SK-N-SH treated with all-trans-retinoic acid at 6 μM for 48 hours (cell line): ENCODE data around the gene RASSF1.

ENCODE experiments used
- ATAC-seq: fragments of 200-7000 bp; cut with Tn5 transposase; 3 replicates; pipeline ENCODE4 v1.9.1; 2020; ENCODE audit warnings: mild to moderate bottlenecking, moderate library complexity
- ARNTL ChIP-seq: fragments of 450-650 bp; formaldehyde crosslinking; IDR thresholded peaks from 2 replicates; pipeline ENCODE4 v1.5.0; 2020; ENCODE audit warnings: low read depth, mild to moderate bottlenecking, moderate library complexity, borderline replicate concordance
- BACH2 ChIP-seq: fragments of 250-450 bp; sonication (Bioruptor Pico); IDR thresholded peaks from 2 replicates; pipeline ENCODE4 v1.9.0; 2021; ENCODE audit warnings: mild to moderate bottlenecking, borderline replicate concordance
- CSDC2 ChIP-seq: fragments of 250-450 bp; sonication (Bioruptor Pico); IDR thresholded peaks from 2 replicates; pipeline ENCODE4 v1.5.0; 2020; ENCODE audit warnings: mild to moderate bottlenecking, moderate library complexity
- ESRRG ChIP-seq: fragments of 250-450 bp; sonication (Bioruptor Pico); IDR thresholded peaks from 2 replicates; pipeline ENCODE4 v1.6.1; 2021; ENCODE audit warnings: mild to moderate bottlenecking
- GLIS3 ChIP-seq: fragments of 250-450 bp; sonication (Bioruptor Pico); IDR thresholded peaks from 2 replicates; pipeline ENCODE4 v1.5.0; 2020; ENCODE audit warnings: mild to moderate bottlenecking, moderate library complexity
- ISL1 ChIP-seq: fragments of 250-450 bp; sonication (Bioruptor Pico); IDR thresholded peaks from 2 replicates; pipeline ENCODE4 v2.1.2; 2022; ENCODE audit warnings: mild to moderate bottlenecking, moderate library complexity
- OSR1 ChIP-seq: fragments of 250-450 bp; sonication (Bioruptor Pico); IDR thresholded peaks from 2 replicates; pipeline ENCODE4 v1.8.0; 2022; ENCODE audit warnings: moderate library complexity, mild to moderate bottlenecking, inconsistent platforms
- PPARA ChIP-seq: fragments of 250-450 bp; sonication (Bioruptor Pico); IDR thresholded peaks from 2 replicates; pipeline ENCODE4 v1.5.0; 2020; ENCODE audit warnings: mild to moderate bottlenecking, borderline replicate concordance
- RARB ChIP-seq: fragments of 250-450 bp; sonication (Bioruptor Pico); IDR thresholded peaks from 2 replicates; pipeline ENCODE4 v1.8.0; 2021; ENCODE audit warnings: mild to moderate bottlenecking, moderate library complexity
- SNAI2 ChIP-seq: fragments of 250-450 bp; sonication (Bioruptor Pico); IDR thresholded peaks from 2 replicates; pipeline ENCODE4 v1.5.0; 2020; ENCODE audit warnings: mild to moderate bottlenecking, moderate library complexity
- TCF4 ChIP-seq: fragments of 250-450 bp; sonication (Bioruptor Pico); IDR thresholded peaks from 2 replicates; pipeline ENCODE4 v1.8.0; 2021; ENCODE audit warnings: mild to moderate bottlenecking, moderate library complexity, borderline replicate concordance
- TOX ChIP-seq: fragments of 250-450 bp; sonication (Bioruptor Pico); IDR thresholded peaks from 2 replicates; pipeline ENCODE4 v1.8.0; 2021; ENCODE audit warnings: mild to moderate bottlenecking, moderate library complexity, borderline replicate concordance
- ZC3H10 ChIP-seq: fragments of 250-450 bp; sonication (Bioruptor Pico); IDR thresholded peaks from 2 replicates; pipeline ENCODE4 v1.5.1; 2021; ENCODE audit warnings: mild to moderate bottlenecking, moderate library complexity
- ZFP3 ChIP-seq: fragments of 250-450 bp; sonication (Bioruptor Pico); IDR thresholded peaks from 2 replicates; pipeline ENCODE4 v1.5.0; 2020; ENCODE audit warnings: mild to moderate bottlenecking, moderate library complexity
- ZFP30 ChIP-seq: fragments of 450-650 bp; formaldehyde crosslinking; IDR thresholded peaks from 2 replicates; pipeline ENCODE4 v1.5.0; 2022; ENCODE audit warnings: mild to moderate bottlenecking, moderate library complexity
- ZNF565 ChIP-seq: fragments of 450-650 bp; formaldehyde crosslinking; conservative IDR thresholded peaks from 2 replicates; pipeline ENCODE4 v1.5.0; 2020; ENCODE audit warnings: low read depth, mild to moderate bottlenecking, moderate library complexity
- ZNF70 ChIP-seq: fragments of 450-650 bp; formaldehyde crosslinking; IDR thresholded peaks from 2 replicates; pipeline ENCODE4 v1.5.0; 2020; ENCODE audit warnings: mild to moderate bottlenecking, moderate library complexity
- ZNF8 ChIP-seq: fragments of 450-650 bp; formaldehyde crosslinking; IDR thresholded peaks from 2 replicates; pipeline ENCODE4 v1.5.0; 2020; ENCODE audit warnings: mild to moderate bottlenecking, moderate library complexity
- TF ChIP-seq, protein P1 (sequence below): fragments of 250-450 bp; sonication (Bioruptor Pico); IDR thresholded peaks from 2 replicates; pipeline ENCODE4 v1.5.0; 2020; ENCODE audit warnings: mild to moderate bottlenecking, moderate library complexity
- TF ChIP-seq, protein P2 (sequence below): fragments of 250-450 bp; sonication (Bioruptor Pico); IDR thresholded peaks from 2 replicates; pipeline ENCODE4 v1.5.1; 2021; ENCODE audit warnings: mild to moderate bottlenecking, moderate library complexity
- TF ChIP-seq, protein P3 (sequence below): fragments of 250-450 bp; sonication (Bioruptor Pico); IDR thresholded peaks from 2 replicates; pipeline ENCODE4 v1.5.1; 2020; ENCODE audit warnings: low read depth, mild to moderate bottlenecking, moderate library complexity
- TF ChIP-seq, protein P4 (sequence below): fragments of 250-450 bp; sonication (Bioruptor Pico); IDR thresholded peaks from 2 replicates; pipeline ENCODE4 v1.8.0; 2020; ENCODE audit warnings: mild to moderate bottlenecking, moderate library complexity, borderline replicate concordance
- TF ChIP-seq, protein P5 (sequence below): fragments of 250-450 bp; sonication (Bioruptor Pico); IDR thresholded peaks from 2 replicates; pipeline ENCODE4 v1.8.0; 2021; ENCODE audit warnings: low read depth, mild to moderate bottlenecking, moderate library complexity, borderline replicate concordance

RASSF1 gene

DNA sequence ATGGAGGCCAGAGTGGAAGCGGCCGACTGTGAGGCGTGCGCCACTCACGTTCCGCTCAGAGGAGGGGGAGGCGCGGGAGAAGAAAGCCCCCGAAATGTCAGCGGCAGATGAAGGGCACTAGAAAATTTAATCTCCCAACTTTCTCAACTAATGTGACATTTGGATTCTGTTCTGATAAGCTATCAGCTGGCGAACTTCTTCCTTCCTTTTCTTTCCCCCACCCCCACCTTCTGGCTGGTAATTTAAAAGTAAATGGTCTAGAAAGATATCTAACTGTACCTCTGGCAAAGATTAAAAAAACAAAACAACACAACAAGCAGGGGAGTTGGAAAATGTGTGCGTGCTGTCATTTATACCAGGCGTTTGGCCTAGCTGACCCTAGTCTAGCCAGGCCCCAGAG, 45.1 kb upstream of the RASSF1 start:
- ATAC-seq, result no peak
- TF ChIP-seq, protein P1, sequence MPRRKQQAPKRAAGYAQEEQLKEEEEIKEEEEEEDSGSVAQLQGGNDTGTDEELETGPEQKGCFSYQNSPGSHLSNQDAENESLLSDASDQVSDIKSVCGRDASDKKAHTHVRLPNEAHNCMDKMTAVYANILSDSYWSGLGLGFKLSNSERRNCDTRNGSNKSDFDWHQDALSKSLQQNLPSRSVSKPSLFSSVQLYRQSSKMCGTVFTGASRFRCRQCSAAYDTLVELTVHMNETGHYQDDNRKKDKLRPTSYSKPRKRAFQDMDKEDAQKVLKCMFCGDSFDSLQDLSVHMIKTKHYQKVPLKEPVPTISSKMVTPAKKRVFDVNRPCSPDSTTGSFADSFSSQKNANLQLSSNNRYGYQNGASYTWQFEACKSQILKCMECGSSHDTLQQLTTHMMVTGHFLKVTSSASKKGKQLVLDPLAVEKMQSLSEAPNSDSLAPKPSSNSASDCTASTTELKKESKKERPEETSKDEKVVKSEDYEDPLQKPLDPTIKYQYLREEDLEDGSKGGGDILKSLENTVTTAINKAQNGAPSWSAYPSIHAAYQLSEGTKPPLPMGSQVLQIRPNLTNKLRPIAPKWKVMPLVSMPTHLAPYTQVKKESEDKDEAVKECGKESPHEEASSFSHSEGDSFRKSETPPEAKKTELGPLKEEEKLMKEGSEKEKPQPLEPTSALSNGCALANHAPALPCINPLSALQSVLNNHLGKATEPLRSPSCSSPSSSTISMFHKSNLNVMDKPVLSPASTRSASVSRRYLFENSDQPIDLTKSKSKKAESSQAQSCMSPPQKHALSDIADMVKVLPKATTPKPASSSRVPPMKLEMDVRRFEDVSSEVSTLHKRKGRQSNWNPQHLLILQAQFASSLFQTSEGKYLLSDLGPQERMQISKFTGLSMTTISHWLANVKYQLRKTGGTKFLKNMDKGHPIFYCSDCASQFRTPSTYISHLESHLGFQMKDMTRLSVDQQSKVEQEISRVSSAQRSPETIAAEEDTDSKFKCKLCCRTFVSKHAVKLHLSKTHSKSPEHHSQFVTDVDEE (CRISPR knock-in tag), result 0 out of 2 replicates have a peak, but pooled peaks have one; percentile 36
- TF ChIP-seq ISL1 (CRISPR knock-in tag) (no peak), PPARA (CRISPR knock-in tag) (no peak)

DNA sequence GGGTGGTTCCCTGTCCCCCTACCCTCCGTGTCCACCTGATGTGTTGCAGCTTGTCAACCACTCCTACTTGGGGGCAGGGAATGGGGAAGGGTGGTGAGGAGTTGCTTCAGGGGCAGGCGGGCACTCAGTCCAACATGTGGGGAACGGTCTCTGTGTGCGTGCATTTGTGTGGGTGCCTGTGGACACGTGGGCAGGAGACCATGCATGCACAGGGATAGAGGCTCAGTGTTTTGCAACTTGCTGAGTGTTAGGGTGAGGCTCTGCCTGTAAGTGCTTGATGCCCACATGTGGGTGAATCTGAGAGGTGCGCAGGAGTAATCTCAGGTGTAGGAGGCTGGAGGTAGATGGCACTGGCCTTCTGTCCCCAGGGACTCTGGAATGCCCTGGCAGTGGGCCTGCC, 43.1 kb upstream of the RASSF1 start:
- no peak for ATAC-seq
- TF ChIP-seq, protein P2, sequence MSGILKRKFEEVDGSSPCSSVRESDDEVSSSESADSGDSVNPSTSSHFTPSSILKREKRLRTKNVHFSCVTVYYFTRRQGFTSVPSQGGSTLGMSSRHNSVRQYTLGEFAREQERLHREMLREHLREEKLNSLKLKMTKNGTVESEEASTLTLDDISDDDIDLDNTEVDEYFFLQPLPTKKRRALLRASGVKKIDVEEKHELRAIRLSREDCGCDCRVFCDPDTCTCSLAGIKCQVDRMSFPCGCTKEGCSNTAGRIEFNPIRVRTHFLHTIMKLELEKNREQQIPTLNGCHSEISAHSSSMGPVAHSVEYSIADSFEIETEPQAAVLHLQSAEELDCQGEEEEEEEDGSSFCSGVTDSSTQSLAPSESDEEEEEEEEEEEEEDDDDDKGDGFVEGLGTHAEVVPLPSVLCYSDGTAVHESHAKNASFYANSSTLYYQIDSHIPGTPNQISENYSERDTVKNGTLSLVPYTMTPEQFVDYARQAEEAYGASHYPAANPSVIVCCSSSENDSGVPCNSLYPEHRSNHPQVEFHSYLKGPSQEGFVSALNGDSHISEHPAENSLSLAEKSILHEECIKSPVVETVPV (CRISPR knock-in tag), result no peak
- no peak for TF ChIP-seq ZNF8 (CRISPR knock-in tag)
- no peak for TF ChIP-seq ZNF70 (CRISPR knock-in tag)

DNA sequence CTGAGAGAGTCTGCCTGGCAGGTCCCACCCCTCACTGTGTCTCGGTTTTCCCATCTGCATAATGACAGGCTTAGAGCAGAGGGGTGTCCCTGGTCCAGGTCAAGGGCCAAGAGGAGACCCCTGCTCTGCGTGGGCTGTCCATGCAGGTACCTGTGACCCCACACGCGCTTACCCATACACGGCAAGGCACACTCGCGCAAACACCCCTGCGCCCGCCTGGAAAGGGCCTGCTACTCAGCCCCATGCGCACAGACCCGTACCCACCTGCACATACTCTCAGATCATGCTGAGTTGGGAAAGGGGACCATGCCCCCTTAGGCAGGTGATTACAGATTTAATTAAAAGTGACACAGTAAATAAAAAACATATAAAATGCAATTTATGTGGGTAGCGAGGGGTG, 42.1 kb upstream of the RASSF1 start:
- TF ChIP-seq ARNTL (CRISPR knock-in tag) (no peak), TOX (no peak), BACH2 (CRISPR knock-in tag) (no peak), ZNF70 (CRISPR knock-in tag) (no peak), ISL1 (CRISPR knock-in tag) (no peak)
- no peak for ATAC-seq

DNA sequence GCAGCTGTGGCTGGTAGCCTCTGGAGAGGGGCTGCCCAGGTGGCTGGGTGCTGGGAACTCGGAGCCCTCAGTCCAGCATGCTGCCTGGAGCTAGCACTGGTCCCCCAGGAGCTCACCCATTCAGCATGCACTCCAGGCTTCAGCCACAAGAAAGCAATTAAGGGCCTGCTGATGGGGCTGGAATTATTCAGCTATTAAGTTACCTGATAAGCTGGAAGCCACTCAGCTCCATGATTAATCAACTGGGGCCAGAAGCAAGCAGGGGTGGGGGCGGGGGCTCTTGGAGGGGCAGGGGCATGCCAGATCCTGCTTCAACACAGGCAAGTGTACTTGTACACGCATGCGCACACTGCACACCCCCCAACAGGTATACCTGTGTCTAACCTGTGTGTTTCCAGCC, 40.7 kb upstream of the RASSF1 start:
- peak; percentile 48 for ATAC-seq
- TF ChIP-seq ZFP30 (CRISPR knock-in tag) (no peak), GLIS3 (CRISPR knock-in tag) (no peak), SNAI2 (CRISPR knock-in tag) (no peak), PPARA (CRISPR knock-in tag) (no peak), ZNF8 (CRISPR knock-in tag) (0 out of 2 replicates have a peak, but pooled peaks have one; percentile 15), TCF4 (peak; percentile 53; the same call in 1 of the 2 replicates), TOX (no peak), ZNF565 (CRISPR knock-in tag) (no peak), ARNTL (CRISPR knock-in tag) (no peak), ZC3H10 (no peak), OSR1 (CRISPR knock-in tag) (no peak), BACH2 (CRISPR knock-in tag) (no peak), ESRRG (CRISPR knock-in tag) (no peak), ISL1 (CRISPR knock-in tag) (no peak), CSDC2 (no peak), ZFP3 (CRISPR knock-in tag) (no peak), RARB (CRISPR knock-in tag) (no peak), ZNF70 (CRISPR knock-in tag) (no peak)
- TF ChIP-seq, protein P3, sequence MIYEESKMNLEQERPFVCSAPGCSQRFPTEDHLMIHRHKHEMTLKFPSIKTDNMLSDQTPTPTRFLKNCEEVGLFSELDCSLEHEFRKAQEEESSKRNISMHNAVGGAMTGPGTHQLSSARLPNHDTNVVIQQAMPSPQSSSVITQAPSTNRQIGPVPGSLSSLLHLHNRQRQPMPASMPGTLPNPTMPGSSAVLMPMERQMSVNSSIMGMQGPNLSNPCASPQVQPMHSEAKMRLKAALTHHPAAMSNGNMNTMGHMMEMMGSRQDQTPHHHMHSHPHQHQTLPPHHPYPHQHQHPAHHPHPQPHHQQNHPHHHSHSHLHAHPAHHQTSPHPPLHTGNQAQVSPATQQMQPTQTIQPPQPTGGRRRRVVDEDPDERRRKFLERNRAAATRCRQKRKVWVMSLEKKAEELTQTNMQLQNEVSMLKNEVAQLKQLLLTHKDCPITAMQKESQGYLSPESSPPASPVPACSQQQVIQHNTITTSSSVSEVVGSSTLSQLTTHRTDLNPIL (CRISPR knock-in tag), result no peak
- TF ChIP-seq, protein P2 (CRISPR knock-in tag), result no peak
- TF ChIP-seq, protein P1 (CRISPR knock-in tag), result peak; percentile 47; the same call in 1 of the 2 replicates
- TF ChIP-seq, protein P4, sequence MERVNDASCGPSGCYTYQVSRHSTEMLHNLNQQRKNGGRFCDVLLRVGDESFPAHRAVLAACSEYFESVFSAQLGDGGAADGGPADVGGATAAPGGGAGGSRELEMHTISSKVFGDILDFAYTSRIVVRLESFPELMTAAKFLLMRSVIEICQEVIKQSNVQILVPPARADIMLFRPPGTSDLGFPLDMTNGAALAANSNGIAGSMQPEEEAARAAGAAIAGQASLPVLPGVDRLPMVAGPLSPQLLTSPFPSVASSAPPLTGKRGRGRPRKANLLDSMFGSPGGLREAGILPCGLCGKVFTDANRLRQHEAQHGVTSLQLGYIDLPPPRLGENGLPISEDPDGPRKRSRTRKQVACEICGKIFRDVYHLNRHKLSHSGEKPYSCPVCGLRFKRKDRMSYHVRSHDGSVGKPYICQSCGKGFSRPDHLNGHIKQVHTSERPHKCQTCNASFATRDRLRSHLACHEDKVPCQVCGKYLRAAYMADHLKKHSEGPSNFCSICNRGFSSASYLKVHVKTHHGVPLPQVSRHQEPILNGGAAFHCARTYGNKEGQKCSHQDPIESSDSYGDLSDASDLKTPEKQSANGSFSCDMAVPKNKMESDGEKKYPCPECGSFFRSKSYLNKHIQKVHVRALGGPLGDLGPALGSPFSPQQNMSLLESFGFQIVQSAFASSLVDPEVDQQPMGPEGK, result no peak
- TF ChIP-seq, protein P5, sequence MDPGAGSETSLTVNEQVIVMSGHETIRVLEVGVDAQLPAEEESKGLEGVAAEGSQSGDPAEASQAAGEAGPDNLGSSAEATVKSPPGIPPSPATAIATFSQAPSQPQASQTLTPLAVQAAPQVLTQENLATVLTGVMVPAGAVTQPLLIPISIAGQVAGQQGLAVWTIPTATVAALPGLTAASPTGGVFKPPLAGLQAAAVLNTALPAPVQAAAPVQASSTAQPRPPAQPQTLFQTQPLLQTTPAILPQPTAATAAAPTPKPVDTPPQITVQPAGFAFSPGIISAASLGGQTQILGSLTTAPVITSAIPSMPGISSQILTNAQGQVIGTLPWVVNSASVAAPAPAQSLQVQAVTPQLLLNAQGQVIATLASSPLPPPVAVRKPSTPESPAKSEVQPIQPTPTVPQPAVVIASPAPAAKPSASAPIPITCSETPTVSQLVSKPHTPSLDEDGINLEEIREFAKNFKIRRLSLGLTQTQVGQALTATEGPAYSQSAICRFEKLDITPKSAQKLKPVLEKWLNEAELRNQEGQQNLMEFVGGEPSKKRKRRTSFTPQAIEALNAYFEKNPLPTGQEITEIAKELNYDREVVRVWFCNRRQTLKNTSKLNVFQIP, result no peak
